Activated CD4-positive, alpha-beta memory T cell treated with anti-CD3 and anti-CD28 coated beads for 36 hours (primary cell): Measurements from ENCODE around the gene IL6R. TPM values are rescaled to one million over a fixed set of nuclear protein-coding genes. Genes with fewer than 3 reads are reported as not detected.
A peak's percentile ranks its signal among the peaks of the same experiment; 100 is the strongest.

Experiments used
- CTCF ChIA-PET: fragments of 350-600 bp; sonication (Branson Sonifier 250); formaldehyde crosslinking; loops from one replicate; lab custom pipeline; 2021; ENCODE audit warnings: antibody characterized with exemption, inconsistent platforms; lab: Charles Lee
- POLR2A ChIA-PET: fragments of 350-600 bp; sonication (Branson Sonifier 250); formaldehyde crosslinking; loops from one replicate; lab custom pipeline; 2021; ENCODE audit warnings: antibody characterized with exemption; lab: Charles Lee
- DNase-seq: peaks from one replicate; pipeline ENCODE4 v3.0.0-alpha.2; 2020
- H3K27ac Mint-ChIP-seq: one replicate; pipeline ENCODE4 v1.8.0; 2021; ENCODE audit warnings: mixed read lengths
- H3K27me3 Mint-ChIP-seq: one replicate; pipeline ENCODE4 v1.8.0; 2021; ENCODE audit warnings: mixed read lengths
- H3K36me3 Mint-ChIP-seq: one replicate; pipeline ENCODE4 v1.8.0; 2021; ENCODE audit warnings: mixed read lengths
- H3K4me1 Mint-ChIP-seq: one replicate; pipeline ENCODE4 v1.8.0; 2021; ENCODE audit warnings: low read depth, mixed read lengths
- H3K4me3 Mint-ChIP-seq: one replicate; pipeline ENCODE4 v1.8.0; 2021; ENCODE audit warnings: mild to moderate bottlenecking, mixed read lengths
- H3K9me3 Mint-ChIP-seq: one replicate; pipeline ENCODE4 v1.8.0; 2021; ENCODE audit warnings: mixed read lengths
- intact Hi-C: fragments of 100-400 bp; cut with micrococcal nuclease; formaldehyde crosslinking; loops from one replicate; pipeline ENCODE4 v1.15.1; 2023
- total RNA-seq, 2 experiments: library from RNA; stranded (reverse); gene quantifications; one replicate each; pipeline ENCODE4 v1.2.3, GENCODE V29; 2021

Gene IL6R
- total RNA-seq, 2 experiments from 2014 or later: 30.2 to 30.5 TPM

GRCh38 chr1:154427173-154428139 lies 22.3 kb downstream of the IL6R start:
- ChIA-PET CTCF (interaction anchor here (1.6 kb wide), 1 partner anchor 92 kb away, joined by 4 read pairs; no protein-coding TSS in a partner anchor), POLR2A (interaction anchor here (1.0 kb wide), 1 partner anchor 29 kb away, joined by 3 read pairs; no protein-coding TSS in a partner anchor)
- no peaks in the 10 kb centered on the region for H3K27me3 Mint-ChIP-seq
- intact Hi-C loops: no loop called here
- no peak for DNase-seq
- H3K9me3 Mint-ChIP-seq: no peaks in the 10 kb centered on the region
- peaks cover 83% of the 10 kb centered on the region for H3K4me1 Mint-ChIP-seq
- H3K36me3 Mint-ChIP-seq: peaks cover 19% of the 10 kb centered on the region
- H3K27ac Mint-ChIP-seq: peak overlapping the region; percentile 15
- H3K4me3 Mint-ChIP-seq: no peak overlapping the region

DNA sequence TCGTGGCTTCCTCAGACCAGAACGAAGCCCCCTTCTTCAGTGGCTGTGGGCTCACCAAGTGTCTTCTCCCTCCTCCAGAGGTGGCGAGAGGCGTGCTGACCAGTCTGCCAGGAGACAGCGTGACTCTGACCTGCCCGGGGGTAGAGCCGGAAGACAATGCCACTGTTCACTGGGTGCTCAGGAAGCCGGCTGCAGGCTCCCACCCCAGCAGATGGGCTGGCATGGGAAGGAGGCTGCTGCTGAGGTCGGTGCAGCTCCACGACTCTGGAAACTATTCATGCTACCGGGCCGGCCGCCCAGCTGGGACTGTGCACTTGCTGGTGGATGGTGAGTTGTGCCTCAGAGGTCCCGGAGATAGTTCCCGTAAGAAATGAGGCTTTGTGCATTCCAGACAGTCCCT lies 24.0 kb downstream of the IL6R start:
- Mint-ChIP-seq H3K9me3 (no peaks in the 10 kb centered on the region), H3K27ac (no peak overlapping the region), H3K27me3 (no peaks in the 10 kb centered on the region), H3K4me1 (peaks cover 78% of the 10 kb centered on the region), H3K4me3 (no peak overlapping the region), H3K36me3 (peaks cover 22% of the 10 kb centered on the region)
- DNase-seq: no peak
- ChIA-PET POLR2A (interaction anchor here (1.4 to 4.7 kb wide), 3 partner anchors 10 to 37 kb away, joined by 5 to 28 read pairs (median 25); no protein-coding TSS in a partner anchor), CTCF (interaction anchor here (1.0 to 1.4 kb wide), 2 partner anchors 20 to 51 kb away, joined by 3 to 5 read pairs; no protein-coding TSS in a partner anchor)
- intact Hi-C loops: no loop called here

DNA sequence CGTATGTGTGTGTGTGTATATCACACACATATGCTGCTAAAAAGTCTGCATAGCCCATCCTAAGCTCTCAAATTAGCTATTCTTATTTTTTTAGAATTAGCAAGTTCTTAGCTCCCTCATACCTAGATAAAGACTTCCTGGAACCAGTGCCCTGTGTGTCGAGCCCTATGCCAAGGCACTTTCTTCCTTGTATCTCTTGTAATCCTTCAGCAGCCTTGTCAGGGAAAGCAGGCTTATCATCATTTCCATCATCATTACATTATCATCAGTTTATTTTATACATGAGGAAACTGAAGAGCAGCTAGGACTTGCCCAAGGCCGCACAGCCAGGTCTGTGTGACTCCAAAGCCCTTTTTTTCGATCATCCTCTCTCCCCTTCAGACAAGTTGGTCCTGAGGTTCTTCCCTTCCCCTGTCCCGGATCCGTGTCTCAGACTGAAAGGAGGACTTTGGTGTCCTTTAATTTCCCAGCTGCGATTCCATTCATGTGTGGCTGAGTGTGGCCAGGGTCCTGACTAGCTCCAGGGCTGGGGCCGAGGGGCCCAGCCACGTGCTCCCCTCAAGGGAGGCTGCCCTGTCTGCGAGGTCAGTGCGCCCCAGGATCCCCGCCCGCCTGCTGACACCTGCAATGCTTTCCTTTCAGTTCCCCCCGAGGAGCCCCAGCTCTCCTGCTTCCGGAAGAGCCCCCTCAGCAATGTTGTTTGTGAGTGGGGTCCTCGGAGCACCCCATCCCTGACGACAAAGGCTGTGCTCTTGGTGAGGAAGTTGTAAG lies 24.9 kb downstream of the IL6R start:
- no peak for DNase-seq
- ChIA-PET POLR2A (interaction anchor here (1.1 to 4.7 kb wide), 4 partner anchors 9 to 63 kb away, joined by 3 to 28 read pairs (median 15); no protein-coding TSS in a partner anchor), CTCF (interaction anchor here (0.9 to 1.4 kb wide), 6 partner anchors 19 to 95 kb away, joined by 3 to 5 read pairs (median 3); no protein-coding TSS in a partner anchor)
- H3K4me3 Mint-ChIP-seq: no peak overlapping the region
- peak overlapping the region; percentile 80 for H3K27ac Mint-ChIP-seq
- peaks cover 69% of the 10 kb centered on the region for H3K4me1 Mint-ChIP-seq
- H3K9me3 Mint-ChIP-seq: no peaks in the 10 kb centered on the region
- no peaks in the 10 kb centered on the region for H3K27me3 Mint-ChIP-seq
- H3K36me3 Mint-ChIP-seq: peaks cover 30% of the 10 kb centered on the region
- intact Hi-C loops: loop anchor here (2.0 to 10.0 kb wide), 3 partner anchors 33 to 465 kb away; partner anchors contain the start of genes CREB3L4 and SLC39A1

DNA sequence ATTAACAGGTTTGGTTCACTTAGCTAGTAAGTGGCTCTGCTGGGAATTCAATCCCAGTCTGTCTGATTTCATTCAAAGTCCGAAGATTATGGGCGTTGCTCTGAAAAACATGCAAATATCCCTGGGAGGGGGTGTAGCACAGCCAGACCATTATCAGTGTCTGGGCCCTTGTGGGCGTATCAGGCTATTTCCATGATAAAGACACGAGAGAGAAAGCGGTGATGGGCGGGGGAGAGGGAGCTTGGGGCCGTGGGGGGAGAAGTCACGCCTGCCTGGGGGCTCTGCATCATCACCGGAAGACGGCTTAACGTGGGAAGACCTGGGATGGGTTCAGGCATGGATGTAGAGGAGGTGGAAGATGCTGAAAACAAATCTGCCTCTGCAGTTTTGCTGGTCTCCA lies 25.8 kb downstream of the IL6R start:
- no peak overlapping the region for H3K4me3 Mint-ChIP-seq
- no peak for DNase-seq
- intact Hi-C loops: loop anchor here (1.0 to 10.0 kb wide), 6 partner anchors 8 to 466 kb away; partner anchors contain the start of genes CREB3L4 and SLC39A1
- no peaks in the 10 kb centered on the region for H3K9me3 Mint-ChIP-seq
- no peaks in the 10 kb centered on the region for H3K27me3 Mint-ChIP-seq
- H3K27ac Mint-ChIP-seq: peak overlapping the region; percentile 80
- POLR2A ChIA-PET: interaction anchor here (0.6 to 4.7 kb wide), 6 partner anchors 13 to 62 kb away, joined by 3 to 28 read pairs (median 4); no protein-coding TSS in a partner anchor
- CTCF ChIA-PET: interaction anchor here (0.6 to 1.4 kb wide), 5 partner anchors 19 to 96 kb away, joined by 3 to 4 read pairs (median 3); no protein-coding TSS in a partner anchor
- H3K36me3 Mint-ChIP-seq: peaks cover 35% of the 10 kb centered on the region
- peaks cover 62% of the 10 kb centered on the region for H3K4me1 Mint-ChIP-seq

- peak overlapping the region; percentile 85 for H3K27ac Mint-ChIP-seq
- peak; percentile 86 for DNase-seq
- H3K4me3 Mint-ChIP-seq: no peak overlapping the region
- H3K9me3 Mint-ChIP-seq: no peaks in the 10 kb centered on the region
- peaks cover 56% of the 10 kb centered on the region for H3K4me1 Mint-ChIP-seq
- POLR2A ChIA-PET: interaction anchor here (0.6 to 4.7 kb wide), 8 partner anchors 12 to 299 kb away, joined by 3 to 28 read pairs (median 4); partner anchors contain the start of gene IL6R
- CTCF ChIA-PET: interaction anchor here (0.6 to 1.6 kb wide), 6 partner anchors 35 to 128 kb away, joined by 3 to 4 read pairs (median 3); no protein-coding TSS in a partner anchor
- no peaks in the 10 kb centered on the region for H3K27me3 Mint-ChIP-seq
- intact Hi-C loops: loop anchor here (1.0 to 10.0 kb wide), 6 partner anchors 8 to 467 kb away; partner anchors contain the start of genes CREB3L4 and SLC39A1
- H3K36me3 Mint-ChIP-seq: peaks cover 40% of the 10 kb centered on the region
Observed at GRCh38 chr1:154431586-154432373, 26.6 kb downstream of the IL6R start.

DNA sequence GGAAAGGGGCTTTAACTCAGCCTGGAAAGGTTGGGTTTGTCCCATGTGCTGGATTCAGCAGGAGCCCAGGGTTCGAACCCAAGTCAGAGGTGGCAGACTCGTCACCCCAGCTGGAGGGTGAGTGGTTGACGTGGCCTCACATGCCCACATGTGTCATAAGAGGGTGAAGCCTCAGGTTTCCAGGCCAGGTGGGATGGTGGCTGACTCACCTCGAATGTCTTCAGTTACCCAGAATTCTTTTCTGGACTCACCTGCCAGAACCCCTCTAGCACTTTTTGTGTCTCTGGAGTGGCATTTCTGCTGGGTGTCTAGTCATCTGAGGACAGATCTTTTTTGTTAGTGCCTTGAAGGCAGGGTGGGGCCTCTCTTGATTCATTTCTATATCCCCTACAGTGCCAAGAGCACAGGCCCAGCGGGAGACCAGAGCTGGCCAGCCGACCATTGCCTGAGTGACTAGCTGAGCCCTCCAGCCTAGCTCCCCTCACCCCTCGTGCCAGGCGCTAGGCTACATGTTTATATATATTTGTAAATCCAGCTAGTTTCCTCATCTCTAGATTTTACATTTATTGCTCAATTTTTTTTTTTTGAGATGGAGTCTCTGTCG lies 28.1 kb downstream of the IL6R start:
- Mint-ChIP-seq H3K27me3 (no peaks in the 10 kb centered on the region), H3K4me3 (no peak overlapping the region), H3K4me1 (peaks cover 52% of the 10 kb centered on the region), H3K9me3 (no peaks in the 10 kb centered on the region), H3K36me3 (peaks cover 45% of the 10 kb centered on the region), H3K27ac (peak overlapping the region; percentile 80)
- DNase-seq: peak; percentile 79
- ChIA-PET POLR2A (interaction anchor here (4.0 kb wide), 1 partner anchor 25 kb away, joined by 25 read pairs; no protein-coding TSS in a partner anchor), CTCF (interaction anchor here (1.6 kb wide), 2 partner anchors 98 to 107 kb away, joined by 3 to 4 read pairs; no protein-coding TSS in a partner anchor)
- intact Hi-C loops: loop anchor here (5.0 to 10.0 kb wide), 2 partner anchors 36 to 468 kb away; partner anchors contain the start of genes CREB3L4 and SLC39A1

- no peaks in the 10 kb centered on the region for H3K9me3 Mint-ChIP-seq
- DNase-seq: no peak
- H3K36me3 Mint-ChIP-seq: peaks cover 43% of the 10 kb centered on the region
- CTCF ChIA-PET: interaction anchor here (1.0 to 1.6 kb wide), 3 partner anchors 10 to 45 kb away, joined by 4 to 5 read pairs (median 5); no protein-coding TSS in a partner anchor
- no peaks in the 10 kb centered on the region for H3K27me3 Mint-ChIP-seq
- POLR2A ChIA-PET: interaction anchor here (0.6 to 1.6 kb wide), 2 partner anchors 48 to 1277 kb away, joined by 3 read pairs; no protein-coding TSS in a partner anchor
- intact Hi-C loops: loop anchor here (5.0 to 10.0 kb wide), 2 partner anchors 37 to 470 kb away; partner anchors contain the start of genes CREB3L4 and SLC39A1
- peaks cover 51% of the 10 kb centered on the region for H3K4me1 Mint-ChIP-seq
- no peak overlapping the region for H3K4me3 Mint-ChIP-seq
- no peak overlapping the region for H3K27ac Mint-ChIP-seq
Observed at GRCh38 chr1:154434346-154435085, 29.4 kb downstream of the IL6R start.

GRCh38 chr1:154435599-154436200 lies 30.6 kb downstream of the IL6R start:
- POLR2A ChIA-PET: interaction anchor here (1.6 kb wide), 1 partner anchor 50 kb away, joined by 3 read pairs; no protein-coding TSS in a partner anchor
- Mint-ChIP-seq H3K36me3 (peaks cover 39% of the 10 kb centered on the region), H3K4me1 (peaks cover 52% of the 10 kb centered on the region), H3K27ac (no peak overlapping the region), H3K4me3 (no peak overlapping the region), H3K27me3 (no peaks in the 10 kb centered on the region), H3K9me3 (no peaks in the 10 kb centered on the region)
- CTCF ChIA-PET: interaction anchor here (1.0 to 1.6 kb wide), 3 partner anchors 8 to 44 kb away, joined by 4 to 5 read pairs (median 5); no protein-coding TSS in a partner anchor
- no peak for DNase-seq
- intact Hi-C loops: loop anchor here (10.0 kb wide), 1 partner anchor 471 kb away; the partner anchor contains the start of genes CREB3L4 and SLC39A1

- CTCF ChIA-PET: interaction anchor here (1.6 kb wide), 1 partner anchor 29 kb away, joined by 5 read pairs; no protein-coding TSS in a partner anchor
- Mint-ChIP-seq H3K27me3 (no peaks in the 10 kb centered on the region), H3K27ac (no peak overlapping the region), H3K36me3 (peaks cover 42% of the 10 kb centered on the region), H3K9me3 (no peaks in the 10 kb centered on the region), H3K4me3 (no peak overlapping the region), H3K4me1 (peaks cover 53% of the 10 kb centered on the region)
- POLR2A ChIA-PET: no interaction called here
- intact Hi-C loops: loop anchor here (10.0 kb wide), 1 partner anchor 472 kb away; the partner anchor contains the start of genes CREB3L4 and SLC39A1
- DNase-seq: no peak
Observed at GRCh38 chr1:154436433-154436832, 31.3 kb downstream of the IL6R start.
